ENCODE measurements around the gene MYH10.

MYH10 gene

DNA sequence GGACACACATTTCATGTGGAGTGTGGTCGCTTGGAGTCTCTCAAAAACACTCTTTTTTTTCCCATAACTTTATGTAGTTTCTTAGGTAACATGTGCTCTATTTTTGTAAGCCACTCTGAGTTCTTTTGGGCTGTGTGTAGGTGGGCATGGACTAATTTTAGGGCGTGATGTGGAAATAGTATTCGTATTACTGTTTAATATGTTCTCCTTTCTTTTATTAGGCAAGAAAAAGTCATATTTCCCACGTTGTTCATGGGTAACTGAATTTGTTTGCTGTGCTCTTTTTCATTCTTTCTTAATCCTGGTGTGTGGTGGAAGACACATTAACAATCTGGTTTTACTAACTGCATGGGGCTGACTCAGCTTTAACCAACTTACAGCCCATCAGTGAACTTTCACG lies 167.4 kb downstream of the MYH10 start:
- Histone ChIP-seq H3K27ac (peak overlapping the region; percentile 26 to 70), H3K4me3 (no peak overlapping the region)
- no peak for TF ChIP-seq CTCF (IDR thresholded peaks at IDR 0.05)
- DNase-seq (ENCODE audit: low spot score), result no peak

DNA sequence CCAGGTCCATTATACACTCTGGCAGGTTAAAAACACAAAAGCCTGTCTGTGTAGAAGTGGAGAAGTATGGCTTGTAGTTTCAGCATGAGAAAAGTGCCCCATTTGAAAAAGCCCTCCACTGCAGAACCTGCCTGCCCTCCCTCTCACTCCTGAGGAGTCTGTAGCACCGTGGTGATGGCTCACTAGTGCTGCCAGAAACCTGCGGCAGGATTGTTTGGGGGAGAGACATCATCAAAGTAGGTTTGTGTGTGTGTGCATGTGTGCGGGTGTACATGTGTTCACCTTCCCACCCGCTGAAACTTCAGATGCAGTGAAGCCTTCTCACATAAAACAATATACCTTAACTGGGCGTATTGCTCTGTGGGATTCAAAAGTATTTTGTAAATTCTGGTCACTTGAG lies 168.0 kb downstream of the MYH10 start:
- DNase-seq (ENCODE audit: low spot score), result no peak
- no peak overlapping the region for H3K4me3 ChIP-seq
- peak overlapping the region; percentile 26 to 70 for H3K27ac ChIP-seq
- TF ChIP-seq CTCF (IDR thresholded peaks at IDR 0.05), result no peak

- no peak for DNase-seq (ENCODE audit: low spot score)
- Histone ChIP-seq H3K4me3 (no peak overlapping the region), H3K27ac (no peak overlapping the region)
- TF ChIP-seq CTCF (IDR thresholded peaks at IDR 0.05), result no peak
These were observed 170.7 kb downstream of the MYH10 start for GRCh38 chr17:8459831-8460230.

DNA sequence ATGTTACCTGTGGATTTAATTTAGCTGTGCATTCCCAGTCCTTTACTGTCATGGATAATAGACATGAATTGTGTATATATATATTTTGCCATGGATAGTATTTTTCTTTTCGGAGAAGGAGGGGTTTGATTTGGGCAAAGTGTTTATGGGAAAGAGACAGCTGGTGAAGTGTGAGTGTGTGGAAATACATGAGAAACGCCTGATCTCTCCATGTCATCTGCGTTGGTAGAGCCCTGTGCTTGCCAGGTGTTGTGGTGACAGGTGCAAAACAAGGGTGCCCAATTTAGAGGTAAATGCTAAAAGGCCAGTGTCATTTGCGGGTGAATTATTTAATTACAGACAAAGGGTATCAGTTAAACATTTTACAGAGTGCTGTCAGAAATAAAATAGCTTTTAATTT lies 171.4 kb downstream of the MYH10 start:
- H3K27ac ChIP-seq, result no peak overlapping the region

DNA sequence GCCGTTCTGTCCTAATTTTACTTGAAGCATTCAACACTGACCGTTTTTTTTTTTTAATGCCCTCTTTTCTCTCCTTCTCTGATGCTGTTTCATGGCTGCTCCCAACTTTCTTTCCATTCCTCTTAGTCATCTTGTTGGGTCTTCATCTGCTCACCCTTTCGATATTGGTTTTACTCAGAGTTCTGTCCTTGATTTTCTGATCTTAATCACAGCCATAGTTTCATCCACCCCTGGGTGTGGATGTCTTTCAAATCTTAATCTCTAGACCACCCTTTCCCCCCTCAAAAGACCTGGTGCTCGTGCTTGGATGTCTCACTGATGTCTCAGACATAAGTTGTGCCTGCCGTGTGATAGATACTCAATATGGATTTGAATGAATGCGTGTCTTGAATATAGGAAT lies 172.4 kb downstream of the MYH10 start:
- no peak for TF ChIP-seq CTCF (IDR thresholded peaks at IDR 0.05)
- DNase-seq (ENCODE audit: low spot score), result no peak
- H3K4me3 ChIP-seq, result no peak overlapping the region
- no peak overlapping the region for H3K27ac ChIP-seq

More for the DNA sequence above, 171.4 kb downstream of the MYH10 start:
- no peak for DNase-seq (ENCODE audit: low spot score)
- TF ChIP-seq CTCF (IDR thresholded peaks at IDR 0.05), result no peak
- no peak overlapping the region for H3K4me3 ChIP-seq

DNA sequence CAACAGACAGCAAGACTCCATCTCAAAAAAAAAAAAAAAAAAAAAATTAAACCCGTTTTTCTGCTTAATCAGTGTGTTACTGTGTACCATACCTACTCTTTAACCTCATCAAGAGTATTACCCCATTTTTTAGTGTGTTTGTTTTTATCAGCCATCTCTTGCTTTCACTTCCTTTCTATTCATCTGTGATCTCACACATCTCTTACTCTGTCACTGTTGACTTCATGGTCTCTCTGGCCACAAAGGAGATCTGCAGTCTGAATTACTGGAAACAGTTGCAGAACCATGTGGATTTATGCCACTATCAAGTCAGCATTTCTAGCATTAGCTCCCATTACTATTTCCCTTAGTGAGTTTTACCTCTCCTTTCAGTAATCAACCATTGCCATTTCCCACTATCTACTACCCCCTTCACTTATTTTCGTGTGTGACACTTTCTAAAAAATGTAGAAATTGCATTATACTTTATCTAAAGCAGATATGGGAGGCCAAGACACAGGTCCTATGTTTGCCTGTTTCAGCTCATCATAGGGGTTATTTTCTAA lies 174.8 kb downstream of the MYH10 start:
- TF ChIP-seq CTCF (IDR thresholded peaks at IDR 0.05), result no peak
- DNase-seq (ENCODE audit: low spot score), result no peak
- H3K27ac ChIP-seq, result no peak overlapping the region
- no peak overlapping the region for H3K4me3 ChIP-seq

DNA sequence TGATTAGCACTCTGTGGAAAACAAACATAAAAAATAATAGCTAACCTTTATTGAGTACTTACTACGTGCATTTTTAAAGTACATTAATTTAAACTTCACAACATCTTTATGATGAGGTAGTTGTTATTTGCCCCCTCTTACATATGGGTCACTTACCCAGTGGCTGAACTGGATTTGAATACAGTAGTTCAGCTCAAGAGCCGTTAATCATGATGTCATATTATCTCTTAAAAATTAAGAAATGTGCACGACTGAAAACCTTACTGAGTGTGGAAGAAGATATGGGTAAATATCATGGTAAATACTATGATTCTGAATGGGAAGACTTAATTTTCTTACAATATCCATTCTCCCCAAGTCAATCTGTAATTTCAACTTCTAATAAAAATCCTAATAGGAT lies 177.2 kb downstream of the MYH10 start:
- no peak for DNase-seq (ENCODE audit: low spot score)
- Histone ChIP-seq H3K27ac (no peak overlapping the region), H3K4me3 (no peak overlapping the region)
- TF ChIP-seq CTCF (IDR thresholded peaks at IDR 0.05), result no peak
